Vagina (tissue), 2 donors: ENCODE measurements around the gene VSTM4. TPM values are rescaled to one million over a fixed set of nuclear protein-coding genes. Genes with fewer than 3 reads are reported as not detected.

Source experiments
- DNase-seq, 2 donors: peaks; one replicate each; pipeline ENCODE4 v3.0.0-alpha.2; 2017; ENCODE audit errors: extremely low spot score in 2 of 2
- H3K27ac ChIP-seq: fragments of 200-600 bp; sonication (generic); one replicate; pipeline ENCODE4 v1.5.1; 2019
- H3K27me3 ChIP-seq: fragments of 200-600 bp; sonication (generic); one replicate; pipeline ENCODE4 v1.5.1; 2019
- H3K36me3 ChIP-seq, 2 donors: fragments of 200-600 bp; sonication (generic); one replicate each; pipeline ENCODE4 v1.5.1; 2017 to 2019
- H3K4me1 ChIP-seq: fragments of 200-600 bp; sonication (generic); one replicate; pipeline ENCODE4 v1.5.1; 2019
- H3K4me3 ChIP-seq, 2 donors: fragments of 200-600 bp; sonication (generic); 1 replicate in 1 of 2; 2 replicates in 1 of 2; pipeline ENCODE4 v1.5.1; 2016 to 2019
- H3K9me3 ChIP-seq: fragments of 200-600 bp; sonication (generic); one replicate; pipeline ENCODE4 v1.5.1; 2019
- POLR2A ChIP-seq, 2 donors: fragments of 450-650 bp; IDR thresholded peaks; one replicate each; pipeline ENCODE4 v1.6.1; 2017; ENCODE audit warnings: antibody characterized with exemption in 2 of 2, mild to moderate bottlenecking in 2 of 2, moderate library complexity in 2 of 2
- POLR2AphosphoS5 ChIP-seq, 2 donors: sonication (generic); formaldehyde crosslinking; IDR thresholded peaks; one replicate each; pipeline ENCODE4 v1.9.0; 2017; ENCODE audit warnings: antibody characterized with exemption in 2 of 2, mild to moderate bottlenecking in 2 of 2, low read depth in 1 of 2; ENCODE audit not compliant: insufficient read depth in 1 of 2
- intact Hi-C: fragments of 100-400 bp; cut with DNase I; formaldehyde crosslinking; loops from one replicate; pipeline ENCODE4 v1.15.1; 2023
- total RNA-seq: library from RNA; depleted of rRNA; stranded (reverse); fragments of >200 nt; gene quantifications from one replicate; pipeline ENCODE4 v1.2.3, GENCODE V29; 2016
- TF ChIP-seq, protein P1 (sequence below), 3 experiments: fragments of 450-650 bp in 2 of 3; fragments of 200-600 bp in 1 of 3; sonication (generic) in 1 of 3; IDR thresholded peaks; one replicate each; pipeline ENCODE4 v1.5.1; 2017 to 2019; ENCODE audit warnings: antibody characterized with exemption in 3 of 3, mild to moderate bottlenecking in 2 of 3, moderate library complexity in 2 of 3

The VSTM4 gene
- total RNA-seq, 1 donor from 2014 or later = 14.0 TPM

DNA sequence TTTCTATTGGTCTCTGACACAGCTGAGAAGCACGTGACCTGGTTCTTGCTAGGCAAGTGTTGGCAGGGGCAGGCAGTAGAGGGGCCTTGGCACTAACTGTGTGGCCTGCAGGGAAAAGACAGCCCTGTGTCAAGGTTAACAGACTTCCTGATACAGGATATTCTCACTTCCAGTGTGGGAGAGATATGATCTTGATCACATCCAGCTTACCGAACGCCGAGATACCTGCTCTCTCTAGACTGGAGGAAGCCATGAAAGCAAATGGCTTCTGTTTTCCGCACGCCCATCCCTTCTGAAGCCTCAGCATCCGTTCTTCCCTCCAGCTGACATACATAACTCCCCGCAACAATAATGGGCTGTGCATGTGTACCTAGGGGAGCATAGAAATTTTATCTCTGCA is 79.4 kb downstream of the VSTM4 start:
- intact Hi-C loops = no loop called here
- H3K27ac ChIP-seq = no peak overlapping the region
- TF ChIP-seq POLR2A (IDR thresholded peaks at IDR 0.05) = no peak
- TF ChIP-seq, protein P1, sequence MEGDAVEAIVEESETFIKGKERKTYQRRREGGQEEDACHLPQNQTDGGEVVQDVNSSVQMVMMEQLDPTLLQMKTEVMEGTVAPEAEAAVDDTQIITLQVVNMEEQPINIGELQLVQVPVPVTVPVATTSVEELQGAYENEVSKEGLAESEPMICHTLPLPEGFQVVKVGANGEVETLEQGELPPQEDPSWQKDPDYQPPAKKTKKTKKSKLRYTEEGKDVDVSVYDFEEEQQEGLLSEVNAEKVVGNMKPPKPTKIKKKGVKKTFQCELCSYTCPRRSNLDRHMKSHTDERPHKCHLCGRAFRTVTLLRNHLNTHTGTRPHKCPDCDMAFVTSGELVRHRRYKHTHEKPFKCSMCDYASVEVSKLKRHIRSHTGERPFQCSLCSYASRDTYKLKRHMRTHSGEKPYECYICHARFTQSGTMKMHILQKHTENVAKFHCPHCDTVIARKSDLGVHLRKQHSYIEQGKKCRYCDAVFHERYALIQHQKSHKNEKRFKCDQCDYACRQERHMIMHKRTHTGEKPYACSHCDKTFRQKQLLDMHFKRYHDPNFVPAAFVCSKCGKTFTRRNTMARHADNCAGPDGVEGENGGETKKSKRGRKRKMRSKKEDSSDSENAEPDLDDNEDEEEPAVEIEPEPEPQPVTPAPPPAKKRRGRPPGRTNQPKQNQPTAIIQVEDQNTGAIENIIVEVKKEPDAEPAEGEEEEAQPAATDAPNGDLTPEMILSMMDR (IDR thresholded peaks at IDR 0.05) = no peak
- no peak for TF ChIP-seq POLR2AphosphoS5 (IDR thresholded peaks at IDR 0.05; ENCODE audit: insufficient read depth in 1 of 2, low read depth in 1 of 2)
- H3K4me3 ChIP-seq = no peak overlapping the region
- no peak for DNase-seq
- H3K4me1 ChIP-seq = no peaks in the 10 kb centered on the region
- no peaks in the 10 kb centered on the region for H3K36me3 ChIP-seq
- H3K9me3 ChIP-seq = no peaks in the 10 kb centered on the region
- no peaks in the 10 kb centered on the region for H3K27me3 ChIP-seq

DNA sequence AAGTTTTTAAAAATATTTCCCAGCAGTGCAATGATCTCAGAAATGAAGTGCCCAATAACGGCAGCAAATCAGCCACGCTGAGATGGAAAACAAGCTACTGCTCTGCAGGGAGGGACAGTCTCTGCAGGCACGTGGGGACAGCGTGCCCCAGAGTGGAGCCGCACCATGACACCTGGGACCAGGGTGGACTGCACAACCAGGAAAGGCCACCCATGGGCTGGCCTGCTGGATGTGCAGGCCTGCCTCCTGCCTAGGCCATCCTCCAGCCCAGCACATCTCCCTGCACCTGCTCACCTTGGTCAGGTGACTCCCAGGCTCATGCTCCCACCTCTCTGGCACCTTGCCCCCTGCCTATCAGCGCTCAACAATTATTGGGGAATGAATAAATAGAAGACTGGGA is 80.4 kb downstream of the VSTM4 start:
- H3K9me3 ChIP-seq = no peaks in the 10 kb centered on the region
- H3K36me3 ChIP-seq = no peaks in the 10 kb centered on the region
- H3K27ac ChIP-seq = no peak overlapping the region
- H3K27me3 ChIP-seq = no peaks in the 10 kb centered on the region
- TF ChIP-seq, protein P1 (IDR thresholded peaks at IDR 0.05) = no peak
- TF ChIP-seq POLR2AphosphoS5 (IDR thresholded peaks at IDR 0.05; ENCODE audit: insufficient read depth in 1 of 2, low read depth in 1 of 2) (no peak), POLR2A (IDR thresholded peaks at IDR 0.05) (no peak)
- H3K4me1 ChIP-seq = no peaks in the 10 kb centered on the region
- intact Hi-C loops = no loop called here
- no peak for DNase-seq
- no peak overlapping the region for H3K4me3 ChIP-seq

DNA sequence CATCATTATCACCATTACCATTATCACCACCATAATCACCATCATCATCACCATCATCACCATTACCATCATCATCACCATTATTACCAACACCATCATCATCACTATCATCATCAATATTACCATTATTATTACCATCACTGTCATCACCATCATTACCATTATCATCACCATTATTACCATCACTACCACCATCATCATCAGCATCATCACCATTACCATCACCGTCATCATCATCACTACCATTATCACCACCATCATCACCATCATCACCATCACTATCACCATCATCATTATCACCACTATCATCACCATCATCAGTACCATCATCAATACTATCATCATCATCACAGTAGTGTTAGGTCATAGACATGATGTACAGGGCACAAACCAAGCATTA is 81.4 kb downstream of the VSTM4 start:
- TF ChIP-seq POLR2AphosphoS5 (IDR thresholded peaks at IDR 0.05; ENCODE audit: insufficient read depth in 1 of 2, low read depth in 1 of 2) (no peak), POLR2A (IDR thresholded peaks at IDR 0.05) (no peak)
- TF ChIP-seq, protein P1 (IDR thresholded peaks at IDR 0.05) = no peak
- H3K36me3 ChIP-seq = no peaks in the 10 kb centered on the region
- no peak overlapping the region for H3K4me3 ChIP-seq
- no peaks in the 10 kb centered on the region for H3K27me3 ChIP-seq
- no peaks in the 10 kb centered on the region for H3K4me1 ChIP-seq
- DNase-seq = no peak
- intact Hi-C loops = no loop called here
- H3K27ac ChIP-seq = no peak overlapping the region
- H3K9me3 ChIP-seq = no peaks in the 10 kb centered on the region

DNA sequence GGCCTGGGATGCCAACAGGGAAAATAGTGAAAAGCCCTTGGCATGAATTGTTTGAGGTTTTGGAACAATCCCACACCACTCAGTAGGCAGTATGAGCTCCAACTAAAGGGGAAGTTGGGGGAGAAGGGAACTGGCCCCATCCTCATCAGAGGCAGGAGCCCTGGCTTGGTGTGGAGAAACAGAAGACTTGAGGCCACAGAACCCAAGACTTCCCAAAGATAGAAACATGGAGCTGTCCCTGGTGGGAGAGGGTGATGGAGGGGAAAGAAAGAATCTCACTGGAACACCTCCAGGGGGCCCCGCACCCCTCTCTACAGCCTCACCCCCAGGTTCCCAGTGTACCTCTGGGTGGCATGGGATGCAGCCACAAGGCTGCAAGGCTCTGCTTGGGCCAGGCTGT is 85.7 kb downstream of the VSTM4 start:
- Histone ChIP-seq H3K4me3 (no peak overlapping the region), H3K4me1 (peaks cover 10% of the 10 kb centered on the region), H3K27ac (no peak overlapping the region), H3K36me3 (no peaks in the 10 kb centered on the region), H3K9me3 (no peaks in the 10 kb centered on the region), H3K27me3 (no peaks in the 10 kb centered on the region)
- intact Hi-C loops = no loop called here
- peak in 1 of 2 donors; percentile 89 for DNase-seq
- no peak for TF ChIP-seq POLR2AphosphoS5 (IDR thresholded peaks at IDR 0.05; ENCODE audit: insufficient read depth in 1 of 2, low read depth in 1 of 2)
- TF ChIP-seq, protein P1 (IDR thresholded peaks at IDR 0.05) = no peak
- TF ChIP-seq POLR2A (IDR thresholded peaks at IDR 0.05) = no peak

DNA sequence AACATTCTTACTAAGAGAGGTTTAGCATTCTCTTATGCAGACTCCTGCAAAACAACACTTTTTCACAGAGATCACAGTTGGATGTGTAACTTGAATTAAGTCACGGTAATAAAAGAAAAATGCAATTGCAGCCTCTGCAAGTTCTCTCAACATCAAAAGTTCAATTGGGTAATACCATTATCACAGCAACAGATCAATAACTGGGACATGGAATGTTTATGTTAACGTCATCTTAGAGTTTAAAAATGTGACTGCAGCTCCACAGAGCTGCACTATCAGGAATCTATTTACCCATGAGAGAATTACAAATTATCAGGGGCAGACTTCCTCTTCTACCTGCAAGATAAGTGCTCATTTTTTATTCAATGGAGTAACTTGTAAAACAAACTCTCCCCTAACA is 86.7 kb downstream of the VSTM4 start:
- Histone ChIP-seq H3K36me3 (no peaks in the 10 kb centered on the region), H3K9me3 (no peaks in the 10 kb centered on the region), H3K4me3 (no peak overlapping the region), H3K27ac (no peak overlapping the region), H3K27me3 (no peaks in the 10 kb centered on the region), H3K4me1 (peaks cover 20% of the 10 kb centered on the region)
- no peak for DNase-seq
- TF ChIP-seq POLR2A (IDR thresholded peaks at IDR 0.05) = no peak
- intact Hi-C loops = no loop called here
